GM21737 (cell line): ENCODE data around the gene HBB.

Experiments used
- ATAC-seq: cut with Tn5 transposase; IDR thresholded peaks from one replicate; pipeline ENCODE4 v1.9.1; 2021; ENCODE audit warnings: mild to moderate bottlenecking, moderate library complexity; ENCODE audit not compliant: unreplicated experiment

The HBB gene

GRCh38 chr11:5228124-5228523 is 1.3 kb upstream of the HBB start:
- ATAC-seq = no peak

- ATAC-seq = no peak
These were observed 810 bp upstream of the HBB start for GRCh38 chr11:5227681-5228080.

- ATAC-seq = no peak
These were observed 1.4 kb downstream of the HBB start for GRCh38 chr11:5225480-5225871.

- no peak for ATAC-seq
These were observed 2.1 kb downstream of the HBB start for GRCh38 chr11:5224538-5225479.

- no peak for ATAC-seq
These were observed 3.2 kb downstream of the HBB start for GRCh38 chr11:5223686-5224085.

GRCh38 chr11:5223146-5223545 is 3.7 kb downstream of the HBB start:
- ATAC-seq = no peak

GRCh38 chr11:5210376-5210885 is 16.4 kb downstream of the HBB start:
- ATAC-seq = no peak

GRCh38 chr11:5204787-5205186 is 22.1 kb downstream of the HBB start:
- ATAC-seq = peak; percentile 83

GRCh38 chr11:5203366-5203765 is 23.5 kb downstream of the HBB start:
- ATAC-seq = no peak

GRCh38 chr11:5200582-5200981 is 26.3 kb downstream of the HBB start, which contains the start of gene OR51V1:
Gene OR51V1, minus strand, starts transcription at chr11:5200682. Its CDS starts 0 bp downstream, at chr11:5200682.
- no peak for ATAC-seq

GRCh38 chr11:5198285-5198684 is 28.6 kb downstream of the HBB start:
- no peak for ATAC-seq

GRCh38 chr11:5197536-5197935 is 29.3 kb downstream of the HBB start:
- no peak for ATAC-seq

- no peak for ATAC-seq
These were observed 30.1 kb downstream of the HBB start for GRCh38 chr11:5196731-5197130.

GRCh38 chr11:5196067-5196466 is 30.8 kb downstream of the HBB start:
- ATAC-seq = no peak

- no peak for ATAC-seq
These were observed 34.1 kb downstream of the HBB start for GRCh38 chr11:5192738-5193137.

GRCh38 chr11:5188201-5188600 is 38.7 kb downstream of the HBB start:
- no peak for ATAC-seq

GRCh38 chr11:5178046-5178837 is 48.6 kb downstream of the HBB start:
- ATAC-seq = no peak
